ENCODE measurements around the gene FBXO30.

The FBXO30 gene

GRCh38 chr6:145808239-145808638 is 6.4 kb downstream of the FBXO30 start:
- DNase-seq, result no peak
- Mint-ChIP-seq H3K27me3 (no peaks in the 10 kb centered on the region), H3K4me3 (no peak overlapping the region), H3K27ac (no peak overlapping the region), H3K4me1 (peaks cover 23% of the 10 kb centered on the region), H3K9me3 (no peaks in the 10 kb centered on the region)
- ATAC-seq, result no peak

DNA sequence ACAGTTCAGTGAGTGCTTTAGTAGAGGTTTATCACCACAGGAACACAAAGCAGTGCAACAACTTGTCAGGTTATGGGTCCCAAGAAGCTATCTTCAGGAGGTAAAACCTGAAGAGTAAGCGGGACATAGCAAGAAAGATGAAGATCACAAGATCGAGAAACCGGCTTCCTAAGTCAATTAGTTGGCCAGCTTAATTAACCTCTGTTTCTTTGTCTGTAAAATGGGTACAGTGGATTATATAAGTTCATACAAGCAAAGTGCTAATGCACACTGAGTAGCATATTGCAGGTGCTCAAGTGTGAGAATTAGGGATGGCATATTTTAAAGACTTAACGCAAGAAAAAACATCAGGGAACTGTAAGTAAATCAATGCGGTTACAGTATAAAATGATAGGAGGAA is 12.5 kb downstream of the FBXO30 start:
- Mint-ChIP-seq H3K4me3 (no peak overlapping the region), H3K9me3 (no peaks in the 10 kb centered on the region), H3K4me1 (no peaks in the 10 kb centered on the region), H3K27ac (no peak overlapping the region), H3K27me3 (no peaks in the 10 kb centered on the region)
- DNase-seq (no peak), ATAC-seq (no peak)

DNA sequence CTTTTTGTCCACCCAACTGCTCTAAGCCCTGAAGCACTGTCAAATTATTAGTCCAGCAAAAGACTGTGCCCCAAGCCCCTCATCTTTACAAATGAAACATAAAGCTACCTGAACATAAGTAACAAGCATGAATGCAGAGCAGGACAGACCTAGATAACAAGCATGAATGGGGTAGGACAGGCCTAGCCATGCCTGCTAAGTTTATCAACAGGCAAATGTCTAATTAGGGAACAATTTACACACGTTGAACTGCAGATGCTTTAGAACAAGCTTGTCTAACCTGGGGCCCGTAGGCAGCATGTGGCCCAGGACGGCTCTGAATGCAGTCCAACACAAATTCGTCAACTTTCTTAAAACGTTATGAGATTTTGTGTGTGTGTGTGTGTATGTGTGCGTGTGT is 13.6 kb downstream of the FBXO30 start:
- no peak for ATAC-seq
- H3K27ac Mint-ChIP-seq, result no peak overlapping the region
- H3K27me3 Mint-ChIP-seq, result no peaks in the 10 kb centered on the region

DNA sequence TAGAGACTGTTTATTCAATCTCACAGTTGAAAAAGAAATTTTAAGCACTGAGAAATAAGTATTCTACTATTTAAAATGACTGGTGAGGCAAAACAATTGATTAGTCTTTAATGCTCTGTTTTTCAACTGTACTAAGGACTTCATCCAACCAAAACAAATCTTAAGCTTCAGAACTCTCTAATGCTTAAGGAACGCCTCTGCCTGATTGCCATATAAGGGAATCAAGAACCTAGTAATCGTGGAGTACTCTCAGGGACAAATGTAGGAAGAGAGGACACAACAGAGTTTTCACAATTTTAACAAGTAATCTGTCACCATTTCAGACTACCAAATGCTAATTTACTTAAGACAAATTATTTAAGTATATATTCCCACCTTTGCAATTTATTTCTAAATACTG is 16.1 kb downstream of the FBXO30 start:
- no peak for DNase-seq
- H3K27ac Mint-ChIP-seq, result no peak overlapping the region
- no peaks in the 10 kb centered on the region for H3K27me3 Mint-ChIP-seq
- no peak for ATAC-seq
- H3K4me1 Mint-ChIP-seq, result no peaks in the 10 kb centered on the region
- H3K9me3 Mint-ChIP-seq, result no peaks in the 10 kb centered on the region
- no peak overlapping the region for H3K4me3 Mint-ChIP-seq

More for the DNA sequence above, 13.6 kb downstream of the FBXO30 start:
- H3K4me3 Mint-ChIP-seq, result no peak overlapping the region
- no peaks in the 10 kb centered on the region for H3K4me1 Mint-ChIP-seq
- DNase-seq, result no peak
- no peaks in the 10 kb centered on the region for H3K9me3 Mint-ChIP-seq

DNA sequence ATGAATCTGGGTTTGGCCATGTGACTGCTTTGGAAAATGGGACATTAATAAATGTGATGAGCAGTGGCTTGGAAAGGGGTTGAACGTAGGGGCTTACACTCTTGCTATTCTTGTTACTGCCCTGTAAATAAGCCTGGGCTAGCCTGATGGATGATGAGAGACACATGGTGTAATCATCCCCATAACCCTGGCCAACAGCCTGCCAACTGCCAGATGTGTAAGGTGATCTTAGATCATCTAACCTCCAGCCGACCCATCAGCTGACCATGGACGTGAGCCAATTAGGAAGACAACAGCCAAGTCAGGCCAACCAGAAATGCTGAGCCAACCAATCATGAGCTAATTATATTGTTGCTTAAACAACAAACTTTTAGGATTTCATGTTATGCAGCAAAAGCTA is 25.2 kb downstream of the FBXO30 start:
- DNase-seq, result no peak
- ATAC-seq, result no peak
- H3K9me3 Mint-ChIP-seq, result peaks cover 45 to 47% of the 10 kb centered on the region in 2 donors
- H3K4me3 Mint-ChIP-seq, result no peak overlapping the region
- H3K27ac Mint-ChIP-seq, result no peak overlapping the region
- no peaks in the 10 kb centered on the region for H3K27me3 Mint-ChIP-seq
- H3K4me1 Mint-ChIP-seq, result no peaks in the 10 kb centered on the region

- Mint-ChIP-seq H3K4me1 (no peaks in the 10 kb centered on the region), H3K9me3 (peaks cover 47 to 53% of the 10 kb centered on the region in 2 donors), H3K27ac (no peak overlapping the region), H3K4me3 (no peak overlapping the region), H3K27me3 (no peaks in the 10 kb centered on the region)
- DNase-seq (no peak), ATAC-seq (no peak)
These were observed 26.9 kb downstream of the FBXO30 start for GRCh38 chr6:145787688-145788087.

- DNase-seq, result no peak
- Mint-ChIP-seq H3K4me3 (no peak overlapping the region), H3K27me3 (no peaks in the 10 kb centered on the region), H3K4me1 (no peaks in the 10 kb centered on the region), H3K27ac (no peak overlapping the region), H3K9me3 (peaks cover 23 to 27% of the 10 kb centered on the region in 2 donors)
- no peak for ATAC-seq
These were observed 29.9 kb downstream of the FBXO30 start for GRCh38 chr6:145784683-145785082.

DNA sequence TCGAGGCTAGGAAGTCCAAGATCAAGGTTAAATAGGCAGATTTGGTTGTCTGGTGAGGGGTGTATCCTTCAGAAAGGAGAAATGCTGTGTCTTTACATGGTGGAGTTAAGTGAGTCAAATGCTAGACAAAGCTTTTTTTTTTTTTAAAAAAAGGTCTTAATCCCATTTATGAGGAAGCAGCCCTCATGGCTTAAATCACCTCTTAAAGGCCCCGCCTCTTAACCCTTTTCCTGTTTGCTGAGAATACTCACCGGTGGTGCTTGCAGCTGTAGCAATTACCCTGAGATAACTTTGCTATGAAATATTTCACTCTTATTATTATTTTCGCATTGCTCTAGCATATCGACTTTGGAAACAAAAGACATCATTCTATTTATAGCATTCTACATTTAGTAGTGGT is 30.8 kb downstream of the FBXO30 start:
- Mint-ChIP-seq H3K27ac (no peak overlapping the region), H3K4me3 (no peak overlapping the region)
- no peak for DNase-seq

GRCh38 chr6:145772846-145773245 is 41.7 kb downstream of the FBXO30 start:
- Mint-ChIP-seq H3K27me3 (no peaks in the 10 kb centered on the region), H3K9me3 (peaks cover 15 to 24% of the 10 kb centered on the region in 2 donors), H3K4me1 (no peaks in the 10 kb centered on the region), H3K27ac (no peak overlapping the region), H3K4me3 (no peak overlapping the region)
- ATAC-seq (no peak), DNase-seq (no peak)

More for the DNA sequence above, 30.8 kb downstream of the FBXO30 start:
- Mint-ChIP-seq H3K9me3 (peaks cover 14 to 19% of the 10 kb centered on the region in 2 donors), H3K4me1 (no peaks in the 10 kb centered on the region), H3K27me3 (no peaks in the 10 kb centered on the region)
- ATAC-seq, result no peak

DNA sequence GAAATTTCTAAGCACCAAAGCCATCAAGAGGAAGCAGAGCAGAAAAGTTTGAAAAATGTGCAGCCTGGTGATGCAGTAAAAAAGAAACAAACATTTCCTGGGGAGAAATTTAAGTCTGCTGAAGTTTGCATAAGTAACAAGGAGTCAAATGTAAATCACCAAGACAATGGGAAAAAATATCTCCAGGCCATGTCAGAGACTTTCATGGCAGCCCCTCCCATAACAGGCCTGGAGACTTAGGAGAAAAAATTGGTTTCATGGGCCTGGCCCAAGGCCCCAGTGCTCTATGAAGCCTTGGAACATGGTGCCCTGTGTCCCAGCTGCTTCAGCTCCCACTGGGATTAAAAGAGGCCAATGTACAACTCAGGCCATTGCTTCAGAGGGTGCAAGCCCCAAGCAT is 49.1 kb downstream of the FBXO30 start:
- Mint-ChIP-seq H3K27me3 (no peaks in the 10 kb centered on the region), H3K27ac (no peak overlapping the region), H3K4me1 (no peaks in the 10 kb centered on the region), H3K9me3 (peaks cover 0 to 4% of the 10 kb centered on the region in 2 donors), H3K4me3 (no peak overlapping the region)
- ATAC-seq (no peak), DNase-seq (no peak)

DNA sequence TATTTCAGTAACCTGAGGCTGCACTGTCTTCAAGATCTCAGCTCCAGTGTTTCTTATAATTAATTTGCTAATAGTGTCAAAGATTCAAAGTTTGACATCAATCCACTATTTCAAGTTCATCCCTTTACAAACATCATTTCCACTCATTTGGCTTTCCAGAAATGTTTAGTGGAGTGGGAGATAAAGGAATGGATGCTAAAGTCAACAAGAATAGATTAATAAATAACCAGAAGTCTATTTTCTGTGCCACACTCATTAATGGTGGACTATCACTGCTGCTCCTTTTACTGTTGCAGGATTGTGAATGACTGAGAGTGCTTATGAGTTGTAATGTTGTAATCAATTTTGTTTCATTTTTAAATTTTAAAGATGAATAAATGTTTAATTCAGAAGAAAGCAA is 50.9 kb downstream of the FBXO30 start:
- H3K4me3 Mint-ChIP-seq, result no peak overlapping the region
- DNase-seq, result no peak
- no peak for ATAC-seq
- H3K4me1 Mint-ChIP-seq, result no peaks in the 10 kb centered on the region
- no peaks in the 10 kb centered on the region for H3K9me3 Mint-ChIP-seq
- H3K27ac Mint-ChIP-seq, result no peak overlapping the region
- no peaks in the 10 kb centered on the region for H3K27me3 Mint-ChIP-seq

- H3K27me3 Mint-ChIP-seq, result no peaks in the 10 kb centered on the region
- H3K27ac Mint-ChIP-seq, result no peak overlapping the region
These were observed 53.0 kb downstream of the FBXO30 start for GRCh38 chr6:145761584-145761983.

DNA sequence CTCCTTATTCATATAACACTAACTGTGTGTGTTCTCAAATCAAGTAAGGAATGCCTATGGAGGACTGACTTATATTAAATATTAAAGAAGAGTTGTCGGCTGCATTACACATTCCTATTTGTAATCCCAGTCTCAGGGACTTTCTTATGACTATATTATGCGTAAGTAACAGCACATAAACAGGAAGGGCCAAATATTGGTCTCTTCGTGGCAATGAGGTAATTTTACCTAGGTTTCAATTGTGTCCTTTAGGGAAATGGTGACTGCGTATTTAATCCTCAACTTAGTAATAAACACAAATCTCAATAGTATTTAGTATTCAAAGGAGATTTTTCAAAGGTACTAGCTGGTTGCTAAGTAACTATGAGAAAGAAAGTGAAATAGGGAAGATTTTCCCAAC is 56.5 kb downstream of the FBXO30 start:
- H3K27me3 Mint-ChIP-seq, result no peaks in the 10 kb centered on the region
- H3K4me3 Mint-ChIP-seq, result no peak overlapping the region
- H3K4me1 Mint-ChIP-seq, result no peaks in the 10 kb centered on the region
- no peak overlapping the region for H3K27ac Mint-ChIP-seq
- H3K9me3 Mint-ChIP-seq, result no peaks in the 10 kb centered on the region
- DNase-seq (no peak), ATAC-seq (no peak)

More at GRCh38 chr6:145761584-145761983, 53.0 kb downstream of the FBXO30 start:
- no peak for ATAC-seq
- no peaks in the 10 kb centered on the region for H3K4me1 Mint-ChIP-seq
- H3K9me3 Mint-ChIP-seq, result no peaks in the 10 kb centered on the region
- H3K4me3 Mint-ChIP-seq, result no peak overlapping the region
- DNase-seq, result no peak

- no peak for DNase-seq
- no peak overlapping the region for H3K4me3 Mint-ChIP-seq
- H3K27ac Mint-ChIP-seq, result no peak overlapping the region
- no peaks in the 10 kb centered on the region for H3K4me1 Mint-ChIP-seq
- H3K9me3 Mint-ChIP-seq, result no peaks in the 10 kb centered on the region
- ATAC-seq, result no peak
- no peaks in the 10 kb centered on the region for H3K27me3 Mint-ChIP-seq
These were observed 58.4 kb downstream of the FBXO30 start for GRCh38 chr6:145756170-145756662.

- no peaks in the 10 kb centered on the region for H3K27me3 Mint-ChIP-seq
- ATAC-seq (no peak), DNase-seq (no peak)
- no peaks in the 10 kb centered on the region for H3K4me1 Mint-ChIP-seq
- H3K27ac Mint-ChIP-seq, result no peak overlapping the region
- no peak overlapping the region for H3K4me3 Mint-ChIP-seq
- H3K9me3 Mint-ChIP-seq, result no peaks in the 10 kb centered on the region
These were observed 58.9 kb downstream of the FBXO30 start for GRCh38 chr6:145755682-145756081.

GRCh38 chr6:145752638-145753037 is 62.0 kb downstream of the FBXO30 start:
- ATAC-seq (no peak), DNase-seq (no peak)
- peaks cover 7% of the 10 kb centered on the region for H3K4me1 Mint-ChIP-seq
- H3K27me3 Mint-ChIP-seq, result no peaks in the 10 kb centered on the region
- no peaks in the 10 kb centered on the region for H3K9me3 Mint-ChIP-seq
- H3K4me3 Mint-ChIP-seq, result no peak overlapping the region
- no peak overlapping the region for H3K27ac Mint-ChIP-seq

- peaks cover 7% of the 10 kb centered on the region for H3K4me1 Mint-ChIP-seq
- no peaks in the 10 kb centered on the region for H3K9me3 Mint-ChIP-seq
- H3K27me3 Mint-ChIP-seq, result no peaks in the 10 kb centered on the region
- H3K4me3 Mint-ChIP-seq, result no peak overlapping the region
- no peak overlapping the region for H3K27ac Mint-ChIP-seq
- DNase-seq, result no peak
- peak; percentile 50 for ATAC-seq
These were observed 65.0 kb downstream of the FBXO30 start for GRCh38 chr6:145749632-145750031.

All from stimulated activated naive CD8-positive, alpha-beta T cell treated with anti-CD3 and anti-CD28 coated beads, Interleukin-15, amount 100 ng/mL, for 72 hours (primary cell).